AG04449 (cell line): ENCODE measurements around the gene LHFPL6.

Experiments
- CTCF ChIA-PET: fragments of 350-600 bp; formaldehyde crosslinking; extraction: SDS; loops from one replicate; lab custom pipeline; 2021; ENCODE audit warnings: antibody characterized with exemption; lab: Yijun Ruan, JAX
- POLR2A ChIA-PET: fragments of 400-600, 350-600 bp; formaldehyde crosslinking; extraction: SDS; loops from one replicate; lab custom pipeline; 2020; ENCODE audit warnings: antibody characterized with exemption, inconsistent platforms; lab: Yijun Ruan, JAX
- DNase-seq: peaks from one replicate; pipeline ENCODE4 v3.0.0-alpha.2; 2010; ENCODE audit warnings: low read depth, low spot score
- H3K4me3 ChIP-seq: 2 replicates; pipeline ENCODE4 v1.5.1; 2011; ENCODE audit warnings: low read depth, mild to moderate bottlenecking, control low read depth, low read length
- CTCF ChIP-seq: IDR thresholded peaks from one replicate; pipeline ENCODE4 v1.5.1; 2011; ENCODE audit warnings: mild to moderate bottlenecking, moderate library complexity, low read length, control low read depth, inconsistent platforms; ENCODE audit not compliant: insufficient read depth; ENCODE audit errors: missing control alignments

Gene LHFPL6

DNA sequence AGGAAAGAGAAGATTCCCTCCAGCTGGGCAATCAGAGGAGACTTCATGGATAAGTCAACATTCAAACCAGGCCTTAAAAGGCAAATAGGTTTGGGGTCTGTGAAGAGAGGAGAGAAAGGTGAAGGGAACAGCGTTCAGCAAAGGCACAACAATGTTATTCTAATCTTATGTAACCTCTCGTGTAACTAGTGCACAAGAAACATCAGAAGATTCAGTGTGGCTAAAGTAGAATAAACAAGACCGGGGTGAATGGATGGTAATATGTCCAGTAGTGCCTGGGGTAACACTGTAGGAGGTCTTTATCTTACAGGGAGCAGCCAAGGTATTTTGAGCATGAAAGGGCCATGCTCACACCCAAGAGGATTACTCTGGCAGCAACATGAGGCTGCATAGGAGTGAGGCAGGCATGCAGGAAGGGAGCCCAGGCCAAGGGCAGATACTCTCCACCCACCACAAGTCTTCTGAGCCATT, 24.1 kb downstream of the LHFPL6 start:
- POLR2A ChIA-PET, result no interaction called here
- TF ChIP-seq CTCF, result no peak
- DNase-seq, result no peak
- CTCF ChIA-PET, result no interaction called here
- no peak overlapping the region for H3K4me3 ChIP-seq

GRCh38 chr13:39577838-39578491, 25.0 kb downstream of the LHFPL6 start:
- no peak for DNase-seq
- H3K4me3 ChIP-seq, result no peak overlapping the region
- ChIA-PET POLR2A (no interaction called here), CTCF (no interaction called here)
- TF ChIP-seq CTCF, result no peak

- CTCF ChIA-PET, result no interaction called here
- H3K4me3 ChIP-seq, result no peak overlapping the region
- POLR2A ChIA-PET, result no interaction called here
- DNase-seq, result no peak
- TF ChIP-seq CTCF, result no peak
Observed at GRCh38 chr13:39577203-39577602, 25.8 kb downstream of the LHFPL6 start.

GRCh38 chr13:39575641-39576238, 27.3 kb downstream of the LHFPL6 start:
- no peak for TF ChIP-seq CTCF
- POLR2A ChIA-PET, result no interaction called here
- no peak overlapping the region for H3K4me3 ChIP-seq
- DNase-seq, result no peak
- CTCF ChIA-PET, result interaction anchor here (0.7 to 1.1 kb wide), 3 partner anchors 10 to 21 kb away, joined by 3 read pairs; no protein-coding TSS in a partner anchor

DNA sequence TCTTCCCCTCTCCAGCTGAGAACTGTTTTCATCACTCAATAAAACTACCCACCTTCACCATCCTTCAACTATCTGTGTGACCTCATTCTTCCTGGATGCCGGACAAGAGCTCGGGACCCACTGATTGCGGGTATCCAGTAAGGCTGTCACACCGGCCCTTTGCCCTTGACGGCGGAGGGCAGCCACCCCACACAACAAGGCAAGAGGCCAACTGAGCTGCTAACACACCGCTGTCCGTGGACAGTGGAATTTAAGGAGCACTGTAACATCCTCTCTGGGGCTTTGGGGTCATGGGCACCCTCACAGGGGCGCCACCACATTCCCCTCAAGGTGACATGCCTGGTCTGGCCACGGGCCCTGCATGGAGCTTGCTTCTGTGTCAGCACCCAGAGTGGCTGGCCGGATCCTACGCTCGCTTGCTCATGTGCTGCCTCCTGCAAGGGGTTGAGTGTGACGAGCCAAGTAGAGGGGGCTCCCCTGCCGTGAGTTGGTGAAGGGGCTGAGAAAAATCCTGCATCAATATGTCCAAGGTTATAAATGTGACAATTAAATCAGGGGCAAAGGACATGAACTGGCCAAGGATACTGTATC, 31.4 kb downstream of the LHFPL6 start:
- POLR2A ChIA-PET, result no interaction called here

More for the DNA sequence above, 31.4 kb downstream of the LHFPL6 start:
- no peak for DNase-seq
- CTCF ChIA-PET, result no interaction called here
- no peak for TF ChIP-seq CTCF
- no peak overlapping the region for H3K4me3 ChIP-seq
